Mammary epithelial cell (primary cell): ENCODE results near the gene CNOT3.

Source experiments
- EZH2 ChIP-seq: IDR thresholded peaks from 2 replicates; pipeline ENCODE4 v1.6.1; 2012; ENCODE audit warnings: low read length, inconsistent platforms, borderline replicate concordance
- TF ChIP-seq, protein P1 (sequence below), 2 donors: IDR thresholded peaks in 1 of 2; conservative IDR thresholded peaks in 1 of 2; 2 replicates each; pipeline ENCODE4 v1.5.1; 2011 to 2012; ENCODE audit warnings: inconsistent platforms in 2 of 2, low read length in 2 of 2, mild to moderate bottlenecking in 2 of 2, control low read depth in 1 of 2, low read depth in 1 of 2; ENCODE audit not compliant: insufficient read depth in 1 of 2; ENCODE audit errors: extremely low read depth in 1 of 2

DNA sequence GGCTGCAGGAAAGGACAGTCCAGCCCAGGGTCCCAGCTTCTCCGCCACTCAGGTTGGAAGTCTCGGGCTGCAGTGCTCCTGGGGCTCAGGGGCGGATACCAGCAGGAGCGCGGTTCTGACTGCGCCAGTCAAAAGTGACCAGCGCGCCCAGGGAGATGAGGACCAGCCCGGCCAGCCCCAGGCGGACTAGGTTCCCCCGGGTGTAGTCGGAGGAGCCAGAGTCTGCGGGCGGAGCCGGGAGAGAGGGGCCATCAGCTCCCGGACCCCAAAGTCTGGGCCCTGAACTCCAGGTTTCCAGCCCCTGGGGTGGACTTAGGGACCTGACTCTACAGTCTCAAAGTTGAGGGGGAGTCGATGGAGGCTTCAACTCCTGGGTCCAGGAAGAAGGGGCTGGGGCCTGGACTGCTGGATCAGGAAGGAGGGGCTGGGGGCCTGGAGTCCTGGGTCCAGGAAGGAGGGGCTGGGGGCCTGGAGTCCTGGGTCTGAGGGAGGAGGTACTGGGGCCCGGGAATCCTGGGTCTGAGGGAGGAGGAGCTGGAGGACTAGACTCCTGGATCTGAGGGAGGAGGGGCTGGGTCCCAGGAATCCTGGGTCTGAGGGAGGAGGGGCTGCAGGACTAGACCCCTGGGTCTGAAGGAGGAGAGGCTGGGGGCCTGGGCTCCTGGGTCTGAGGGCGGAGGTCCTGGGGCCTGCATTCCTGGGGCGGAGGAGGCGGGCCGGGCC, 42.3 kb upstream of the CNOT3 start:
- TF ChIP-seq, protein P1, sequence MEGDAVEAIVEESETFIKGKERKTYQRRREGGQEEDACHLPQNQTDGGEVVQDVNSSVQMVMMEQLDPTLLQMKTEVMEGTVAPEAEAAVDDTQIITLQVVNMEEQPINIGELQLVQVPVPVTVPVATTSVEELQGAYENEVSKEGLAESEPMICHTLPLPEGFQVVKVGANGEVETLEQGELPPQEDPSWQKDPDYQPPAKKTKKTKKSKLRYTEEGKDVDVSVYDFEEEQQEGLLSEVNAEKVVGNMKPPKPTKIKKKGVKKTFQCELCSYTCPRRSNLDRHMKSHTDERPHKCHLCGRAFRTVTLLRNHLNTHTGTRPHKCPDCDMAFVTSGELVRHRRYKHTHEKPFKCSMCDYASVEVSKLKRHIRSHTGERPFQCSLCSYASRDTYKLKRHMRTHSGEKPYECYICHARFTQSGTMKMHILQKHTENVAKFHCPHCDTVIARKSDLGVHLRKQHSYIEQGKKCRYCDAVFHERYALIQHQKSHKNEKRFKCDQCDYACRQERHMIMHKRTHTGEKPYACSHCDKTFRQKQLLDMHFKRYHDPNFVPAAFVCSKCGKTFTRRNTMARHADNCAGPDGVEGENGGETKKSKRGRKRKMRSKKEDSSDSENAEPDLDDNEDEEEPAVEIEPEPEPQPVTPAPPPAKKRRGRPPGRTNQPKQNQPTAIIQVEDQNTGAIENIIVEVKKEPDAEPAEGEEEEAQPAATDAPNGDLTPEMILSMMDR (conservative IDR thresholded peaks at IDR 0.05 in 1 of 2, IDR thresholded peaks at IDR 0.05 in 1 of 2; ENCODE audit: extremely low read depth in 1 of 2, insufficient read depth in 1 of 2, low read depth in 1 of 2, low read length in 2 of 2) = no peak
- no peak for TF ChIP-seq EZH2
